IMR-90 (cell line): ENCODE measurements around the gene LRP1-AS. TPM values are rescaled to one million over a fixed set of nuclear protein-coding genes. Genes with fewer than 3 reads are reported as not detected.

Experiments used
- ATAC-seq: fragments of 200-7000 bp; cut with Tn5 transposase; 2 replicates; pipeline ENCODE4 v1.9.1; 2020; ENCODE audit warnings: low read depth, mild to moderate bottlenecking, moderate library complexity
- BruUV-seq: library from RNA; stranded (reverse); fragments of 400-500 nt; replicated peaks from 2 replicates; lab custom pipeline; 2021; lab: Mats Ljungman, UMichigan
- CTCF ChIA-PET: fragments of 300-600 bp; formaldehyde crosslinking; extraction: SDS; loops from one replicate; lab custom pipeline; 2021; ENCODE audit warnings: antibody characterized with exemption; lab: Yijun Ruan, JAX
- POLR2A ChIA-PET: fragments of 300-600 bp; sonication (Branson Sonifier 250); formaldehyde crosslinking; loops from one replicate; lab custom pipeline; 2022; ENCODE audit warnings: antibody characterized with exemption; ENCODE audit not compliant: unreplicated experiment; lab: Charles Lee
- DNase-seq: peaks from one replicate; pipeline ENCODE4 v3.0.0; 2013
- H2AFZ ChIP-seq: replicated peaks from 2 replicates; pipeline ENCODE3; 2013; ENCODE audit warnings: low read length, mild to moderate bottlenecking; ENCODE audit not compliant: poor library complexity
- H2AK5ac ChIP-seq: 2 replicates; pipeline ENCODE4 v1.6.1; 2013; ENCODE audit warnings: low read depth, low read length, inconsistent platforms
- H2AK9ac ChIP-seq: replicated peaks from 2 replicates; pipeline ENCODE3; 2013; ENCODE audit warnings: mild to moderate bottlenecking, low read depth, low read length, moderate library complexity; ENCODE audit not compliant: poor library complexity
- H2BK120ac ChIP-seq: 2 replicates; pipeline ENCODE4 v1.6.1; 2013; ENCODE audit warnings: low read depth, low read length, inconsistent platforms
- H2BK15ac ChIP-seq: 3 replicates; pipeline ENCODE4 v1.6.1; 2013; ENCODE audit warnings: low read depth, low read length, inconsistent platforms
- H2BK20ac ChIP-seq: 2 replicates; pipeline ENCODE4 v1.6.1; 2013; ENCODE audit warnings: low read depth, mild to moderate bottlenecking, inconsistent platforms, low read length, moderate library complexity
- H2BK5ac ChIP-seq: 2 replicates; pipeline ENCODE4 v1.6.1; 2013; ENCODE audit warnings: mild to moderate bottlenecking, low read depth, low read length, inconsistent platforms; ENCODE audit not compliant: poor library complexity, severe bottlenecking
- H3K14ac ChIP-seq: replicated peaks from 2 replicates; pipeline ENCODE4 v1.6.1; 2013; ENCODE audit warnings: low read depth, low read length, inconsistent platforms
- H3K18ac ChIP-seq: 2 replicates; pipeline ENCODE4 v1.6.1; 2013; ENCODE audit warnings: low read depth, low read length, control low read depth
- H3K23ac ChIP-seq: 2 replicates; pipeline ENCODE4 v1.6.1; 2013; ENCODE audit warnings: low read depth, low read length, inconsistent platforms
- H3K27ac ChIP-seq: 2 replicates; pipeline ENCODE4 v1.5.1; 2013; ENCODE audit warnings: mild to moderate bottlenecking, control low read depth, low read length; ENCODE audit not compliant: insufficient read depth
- H3K27me3 ChIP-seq: 2 replicates; pipeline ENCODE4 v1.6.1; 2013; ENCODE audit warnings: low read length; ENCODE audit not compliant: control insufficient read depth, insufficient read depth
- H3K36me3 ChIP-seq: 2 replicates; pipeline ENCODE4 v1.6.1; 2013; ENCODE audit warnings: low read length, mixed read lengths; ENCODE audit not compliant: control insufficient read depth, insufficient read depth
- H3K4ac ChIP-seq: 2 replicates; pipeline ENCODE4 v1.6.1; 2013; ENCODE audit warnings: low read depth, low read length, inconsistent platforms
- H3K4me1 ChIP-seq: 2 replicates; pipeline ENCODE4 v1.6.1; 2013; ENCODE audit warnings: low read length, mixed read lengths; ENCODE audit not compliant: control insufficient read depth, insufficient read depth
- H3K4me2 ChIP-seq: 2 replicates; pipeline ENCODE4 v1.6.1; 2013; ENCODE audit warnings: low read depth, mild to moderate bottlenecking, control low read depth, low read length, moderate library complexity
- H3K4me3 ChIP-seq: 2 replicates; pipeline ENCODE4 v1.5.1; 2013; ENCODE audit warnings: low read depth, mild to moderate bottlenecking, control low read depth, low read length, moderate library complexity; ENCODE audit not compliant: insufficient read depth
- H3K56ac ChIP-seq: 2 replicates; pipeline ENCODE4 v1.6.1; 2013; ENCODE audit warnings: low read length, inconsistent platforms; ENCODE audit not compliant: insufficient read depth; ENCODE audit errors: extremely low read depth
- H3K79me1 ChIP-seq, 2 experiments: 2 replicates each; pipeline ENCODE4 v1.6.1; 2013; ENCODE audit warnings: low read length in 2 of 2, inconsistent platforms in 1 of 2, low read depth in 1 of 2
- H3K9ac ChIP-seq: 2 replicates; pipeline ENCODE4 v1.6.1; 2013; ENCODE audit warnings: low read depth, low read length, control low read depth
- H3K9me1 ChIP-seq: 2 replicates; pipeline ENCODE4 v1.6.1; 2013; ENCODE audit warnings: low read length, inconsistent platforms; ENCODE audit not compliant: insufficient read depth
- H3K9me3 ChIP-seq: 2 replicates; pipeline ENCODE4 v1.6.1; 2013; ENCODE audit warnings: low read length; ENCODE audit not compliant: control insufficient read depth, insufficient read depth
- H4K20me1 ChIP-seq: 2 replicates; pipeline ENCODE4 v1.6.1; 2013; ENCODE audit warnings: low read length, inconsistent platforms; ENCODE audit not compliant: insufficient read depth
- H4K5ac ChIP-seq: 2 replicates; pipeline ENCODE4 v1.6.1; 2013; ENCODE audit warnings: mild to moderate bottlenecking, low read depth, low read length, control low read depth
- H4K8ac ChIP-seq, 2 experiments: 2 replicates each; pipeline ENCODE4 v1.6.1; 2013; ENCODE audit warnings: low read depth in 2 of 2, low read length in 2 of 2, control low read depth in 1 of 2, inconsistent platforms in 1 of 2
- H4K91ac ChIP-seq: 2 replicates; pipeline ENCODE4 v1.6.1; 2013; ENCODE audit warnings: low read depth, low read length, inconsistent platforms; ENCODE audit not compliant: insufficient read depth
- CEBPB ChIP-seq: IDR thresholded peaks from 2 replicates; pipeline ENCODE4 v1.6.1; 2012; ENCODE audit warnings: low read depth, low read length, improper control_type of control experiment
- FOS ChIP-seq: fragments of 150-350 bp; IDR thresholded peaks from 2 replicates; pipeline ENCODE4 v1.6.1; 2016; ENCODE audit warnings: low read depth, low read length
- MAFK ChIP-seq: IDR thresholded peaks from 2 replicates; pipeline ENCODE4 v1.6.1; 2012; ENCODE audit warnings: low read depth, low read length, improper control_type of control experiment
- NFE2L2 ChIP-seq: fragments of 150-350 bp; IDR thresholded peaks from 2 replicates; pipeline ENCODE4 v1.6.1; 2016; ENCODE audit warnings: low read depth, mild to moderate bottlenecking, low read length
- POLR2A ChIP-seq: IDR thresholded peaks from 2 replicates; pipeline ENCODE4 v1.6.1; 2012; ENCODE audit warnings: mild to moderate bottlenecking, low read depth, low read length
- RAD21 ChIP-seq: IDR thresholded peaks from 2 replicates; pipeline ENCODE4 v1.6.1; 2012; ENCODE audit warnings: low read length, improper control_type of control experiment
- RFX5 ChIP-seq: IDR thresholded peaks from 2 replicates; pipeline ENCODE4 v1.8.0; 2012; ENCODE audit warnings: low read depth, mild to moderate bottlenecking, low read length, moderate library complexity
- SMC3 ChIP-seq: fragments of 150-350 bp; IDR thresholded peaks from 2 replicates; pipeline ENCODE4 v1.6.1; 2016; ENCODE audit warnings: low read depth, mild to moderate bottlenecking, antibody characterized with exemption, low read length, moderate library complexity
- WGBS, 2 experiments: methylation state at CpG; one replicate each; pipeline versions ENCODE4 v1.1.5 to v1.1.7; 2013; ENCODE audit warnings: missing lambda C conversion rate in 2 of 2; ENCODE audit not compliant: insufficient read length in 1 of 2; ENCODE audit errors: extremely low coverage in 2 of 2; 5-methylcytosine and 5-hydroxymethylcytosine counted together
- dilution Hi-C: fragments of 300-500 bp; cut with HindIII; formaldehyde crosslinking; loops from one replicate; pipeline ENCODE4 v1.14.3; 2018; ENCODE audit warnings: low sequenced_read_pairs; ENCODE audit not compliant: unreplicated experiment
- in situ Hi-C: fragments of 300-500 bp; cut with MboI; formaldehyde crosslinking; loops from 3 replicates; pipeline ENCODE4 v1.14.3; 2019; ENCODE audit warnings: low sequenced_read_pairs, inconsistent platforms, mixed read lengths
- intact Hi-C: fragments of 100-400 bp; cut with micrococcal nuclease; formaldehyde crosslinking; loops from 2 replicates; pipeline ENCODE4 v1.10.0; 2022
- polyA plus RNA-seq, 3 experiments: library from polyadenylated mRNA; depleted of rRNA; stranded (reverse); fragments of >200 nt; gene quantifications; 2 replicates each; pipeline ENCODE4 v1.2.3, GENCODE V29; 2012; ENCODE audit warnings: low replicate concordance in 1 of 3
- total RNA-seq: library from RNA; depleted of rRNA; stranded (reverse); fragments of >200 nt; gene quantifications from 2 replicates; pipeline ENCODE4 v1.2.3, GENCODE V29; 2012

Gene LRP1-AS
- total and polyA plus RNA-seq, 2 of the 4 experiments (the other 2 are of a cell fraction), result not detected

GRCh38 chr12:57169046-57169795 is 21.8 kb upstream of the LRP1-AS start:
- H3K4me1 ChIP-seq, result peaks cover 12% of the 10 kb centered on the region
- intact Hi-C loops (no loop called here), in situ Hi-C loops (no loop called here), dilution Hi-C loops (no loop called here)
- DNase-seq, result no peak
- H3K9ac ChIP-seq, result no peak overlapping the region
- no peak overlapping the region for H3K4ac ChIP-seq
- H3K4me3 ChIP-seq, result no peak overlapping the region
- no peaks in the 10 kb centered on the region for H3K9me3 ChIP-seq
- no peak overlapping the region for H3K27ac ChIP-seq
- H2BK15ac ChIP-seq, result no peak overlapping the region
- no peak overlapping the region for H2AK5ac ChIP-seq
- no peak overlapping the region for H2AK9ac ChIP-seq
- peaks cover 10 to 57% of the 10 kb centered on the region in 2 experiments for H3K79me1 ChIP-seq
- no peak for ATAC-seq
- peaks cover 50% of the 10 kb centered on the region for H4K20me1 ChIP-seq
- peak overlapping the region; percentile 40 for H2AFZ ChIP-seq
- ChIA-PET CTCF (interaction anchor here (0.6 kb wide), 1 partner anchor 19 kb away, joined by 6 read pairs; no protein-coding TSS in a partner anchor), POLR2A (no interaction called here)
- no peak overlapping the region for H2BK20ac ChIP-seq
- no peak overlapping the region for H4K8ac ChIP-seq
- TF ChIP-seq RAD21 (no peak), NFE2L2 (no peak), MAFK (no peak), RFX5 (no peak), FOS (no peak), CEBPB (no peak), POLR2A (no peak), SMC3 (no peak)
- H3K9me1 ChIP-seq, result peaks cover 6% of the 10 kb centered on the region; the same call in 1 of the 2 replicates
- no peak overlapping the region for H3K56ac ChIP-seq
- H3K14ac ChIP-seq, result no peak overlapping the region
- no peak overlapping the region for H2BK120ac ChIP-seq
- 94% methylated on average over 9 of the region's 23 CpGs; no CpG with 5 or more reads in 1 of the 2 experiments for WGBS, 2 experiments
- no peak overlapping the region for H4K5ac ChIP-seq
- no peaks in the 10 kb centered on the region for H3K27me3 ChIP-seq
- no peak overlapping the region for H3K18ac ChIP-seq
- H2BK5ac ChIP-seq, result no peak overlapping the region
- no peak overlapping the region for H3K23ac ChIP-seq
- no peak overlapping the region for H4K91ac ChIP-seq
- H3K36me3 ChIP-seq, result peaks cover 86% of the 10 kb centered on the region
- no TSS peak for BruUV-seq
- no peak overlapping the region for H3K4me2 ChIP-seq
